Stimulated activated CD4-positive, alpha-beta T cell treated with anti-CD3 and anti-CD28 coated beads, Interleukin-2, amount 100 ng/mL, for 4 hours (primary cell): Measurements from ENCODE around the gene LRRC8B.
"Not testable (repeated sequence)": the region's sequence is repeated elsewhere in the genome, so short reads cannot be mapped to it uniquely, and the experiment has no call there.

Experiments
- DNase-seq: peaks from one replicate; pipeline ENCODE4 v3.0.0-alpha.2; 2020; ENCODE audit warnings: low read depth

The LRRC8B gene

GRCh38 chr1:89524369-89525168, at the start of gene LRRC8B:
LRRC8B (plus strand) TSS chr1:89524829; CDS start chr1:89582651, 57,822 bp downstream.
- peak; percentile 95 for DNase-seq

GRCh38 chr1:89475269-89475668, 49.4 kb upstream of the LRRC8B start:
- no peak for DNase-seq

- no peak for DNase-seq
Observed at GRCh38 chr1:89476072-89476471, 48.6 kb upstream of the LRRC8B start.

- DNase-seq: peak; percentile 75
Observed at GRCh38 chr1:89483010-89483756, 41.4 kb upstream of the LRRC8B start.

GRCh38 chr1:89483757-89484077, 40.9 kb upstream of the LRRC8B start:
- DNase-seq: no peak

- DNase-seq: no peak
Observed at GRCh38 chr1:89484092-89485038, 40.3 kb upstream of the LRRC8B start.

GRCh38 chr1:89487972-89488371, 36.7 kb upstream of the LRRC8B start:
- DNase-seq: no peak

- no peak for DNase-seq
Observed at GRCh38 chr1:89489047-89489729, 35.4 kb upstream of the LRRC8B start.

- DNase-seq: no peak
Observed at GRCh38 chr1:89490389-89490788, 34.2 kb upstream of the LRRC8B start.

- DNase-seq: no peak
Observed at GRCh38 chr1:89499320-89499719, 25.3 kb upstream of the LRRC8B start.

- no peak for DNase-seq
Observed at GRCh38 chr1:89502042-89502441, 22.6 kb upstream of the LRRC8B start.

GRCh38 chr1:89502895-89503294, 21.7 kb upstream of the LRRC8B start:
- no peak for DNase-seq

- no peak for DNase-seq
Observed at GRCh38 chr1:89503690-89504089, 20.9 kb upstream of the LRRC8B start.

GRCh38 chr1:89510061-89510460, 14.6 kb upstream of the LRRC8B start:
- DNase-seq: not testable (repeated sequence)

- no peak for DNase-seq
Observed at GRCh38 chr1:89512996-89513720, 11.5 kb upstream of the LRRC8B start.

- no peak for DNase-seq
Observed at GRCh38 chr1:89516055-89516454, 8.6 kb upstream of the LRRC8B start.

GRCh38 chr1:89518221-89518631, 6.4 kb upstream of the LRRC8B start:
- DNase-seq: no peak

GRCh38 chr1:89519779-89520358, 4.8 kb upstream of the LRRC8B start:
- peak; percentile 42 for DNase-seq

- DNase-seq: not testable (repeated sequence)
Observed at GRCh38 chr1:89521977-89522376, 2.7 kb upstream of the LRRC8B start.

- peak; percentile 62 for DNase-seq
Observed at GRCh38 chr1:89523572-89524368, 859 bp upstream of the LRRC8B start.
